HG03432 (cell line): ENCODE data around the gene SPAG16.

Experiments used
- ATAC-seq: cut with Tn5 transposase; IDR thresholded peaks from one replicate; pipeline ENCODE4 v1.9.1; 2021; ENCODE audit warnings: mild to moderate bottlenecking, moderate library complexity; ENCODE audit not compliant: unreplicated experiment

The SPAG16 gene

DNA sequence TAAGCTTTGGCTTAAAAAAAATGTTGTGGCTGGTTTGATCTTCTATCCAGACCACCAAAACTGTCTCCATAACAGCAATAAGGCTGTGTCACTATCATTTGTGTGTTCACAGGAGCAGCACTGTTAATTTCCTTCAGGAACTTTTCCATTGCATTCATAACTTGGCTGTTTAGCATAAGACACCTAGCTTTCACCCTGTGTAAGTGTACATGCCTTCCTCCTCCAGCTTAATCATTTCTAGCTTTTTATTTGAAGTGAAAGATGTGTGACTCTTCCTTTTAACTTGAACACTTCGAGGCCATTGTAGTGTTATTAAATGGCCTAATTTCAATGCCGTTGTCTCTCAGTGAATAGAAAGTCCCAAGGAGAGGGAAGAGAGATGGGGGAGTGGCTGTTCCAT, 773.7 kb downstream of the SPAG16 start:
- ATAC-seq, result no peak

DNA sequence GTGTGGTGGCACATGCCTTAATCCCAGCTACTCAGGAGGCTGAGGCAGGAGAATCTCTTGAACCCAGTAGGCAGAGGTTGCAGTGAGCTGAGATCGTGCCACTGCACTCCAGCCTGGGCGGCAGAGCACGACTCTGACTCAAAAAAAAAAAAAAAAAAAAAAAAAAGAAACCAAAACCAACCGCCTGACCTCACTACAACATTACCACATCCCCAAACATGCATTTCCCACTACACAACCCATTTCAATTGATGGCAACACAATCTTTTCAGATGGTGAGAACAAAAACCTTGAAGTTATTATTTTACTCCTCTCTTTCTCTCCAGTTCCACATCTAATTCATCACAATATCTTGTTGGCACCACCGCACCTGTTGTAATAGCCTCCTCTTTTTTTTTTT, 778.0 kb downstream of the SPAG16 start:
- ATAC-seq, result peak; percentile 70

- ATAC-seq, result no peak
Measured at GRCh38 chr2:214064471-214064870, 780.2 kb downstream of the SPAG16 start.

DNA sequence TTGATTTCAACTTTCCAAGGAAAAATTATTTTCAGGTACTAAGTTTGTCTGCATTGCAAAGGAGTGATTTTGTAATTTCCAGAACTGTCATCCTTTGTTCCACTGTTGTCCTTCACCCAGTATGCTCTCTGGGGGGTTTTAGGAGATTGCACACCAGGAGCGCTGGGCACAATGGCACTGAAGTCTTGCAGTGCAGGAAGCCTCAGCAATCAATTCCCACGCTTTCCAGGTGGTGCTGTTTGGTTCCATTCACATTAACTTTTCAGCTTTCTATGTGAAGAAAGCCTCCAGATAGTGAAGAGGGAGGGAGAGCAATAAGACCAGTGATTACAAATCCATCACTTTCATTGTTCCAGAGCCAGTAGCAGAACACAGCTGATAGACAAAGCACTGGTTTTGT, 782.6 kb downstream of the SPAG16 start:
- ATAC-seq, result no peak

DNA sequence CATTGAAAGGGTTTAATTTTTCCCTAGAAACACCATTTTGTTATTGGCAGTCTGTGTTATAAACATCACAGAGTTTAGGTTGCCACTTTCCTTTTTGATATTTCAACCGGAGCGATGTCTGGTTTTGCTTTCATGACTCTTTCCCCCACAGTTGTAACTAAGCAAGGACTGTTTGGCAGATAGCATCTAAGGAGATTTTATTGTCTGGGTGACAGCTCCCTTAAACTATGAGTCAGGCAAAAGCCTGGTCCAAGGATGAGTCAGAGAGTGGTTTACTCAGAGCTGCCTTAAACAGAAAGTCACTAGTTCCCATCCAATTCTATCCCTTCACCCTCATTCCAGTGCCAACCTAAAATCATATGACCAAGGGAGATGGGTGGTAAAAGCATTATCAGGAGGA, 785.0 kb downstream of the SPAG16 start:
- ATAC-seq, result peak; percentile 92

DNA sequence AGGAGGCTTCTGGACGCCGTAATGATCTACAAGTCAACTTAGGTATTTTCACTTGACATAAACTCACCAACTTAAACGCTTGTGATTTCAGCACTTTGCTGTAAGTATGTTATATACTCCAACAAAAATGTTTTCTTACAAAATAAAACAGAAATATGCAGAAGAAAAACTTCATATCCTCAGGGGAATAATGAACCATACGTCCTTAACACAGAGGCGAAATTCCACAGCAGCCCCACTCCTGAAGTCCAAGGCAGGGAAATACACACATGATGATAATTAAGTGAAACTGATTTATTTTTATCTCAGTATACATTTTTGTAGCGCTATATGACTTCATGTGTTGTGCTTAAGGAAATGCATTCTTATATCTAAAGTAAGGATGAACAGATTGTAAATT, 791.2 kb downstream of the SPAG16 start:
- no peak for ATAC-seq

DNA sequence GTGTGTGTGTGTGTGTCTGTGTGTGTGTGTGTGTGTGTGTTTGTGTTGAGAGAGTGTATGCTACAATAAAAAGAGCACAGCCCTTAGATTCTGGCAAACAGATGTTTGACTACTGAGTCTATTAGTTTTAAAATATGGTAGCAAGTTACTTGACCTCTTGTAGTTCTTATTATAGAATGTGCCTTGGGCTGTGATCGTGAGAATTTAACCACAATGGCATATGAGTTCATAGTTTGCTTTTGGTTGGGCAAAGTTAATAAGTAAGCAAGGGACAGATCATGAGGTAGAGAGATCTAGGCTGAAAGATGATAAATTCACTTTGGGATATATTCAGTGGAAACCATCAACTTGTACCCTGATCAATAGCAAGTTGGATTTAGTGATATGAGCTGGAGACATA, 792.3 kb downstream of the SPAG16 start:
- ATAC-seq, result peak; percentile 76

DNA sequence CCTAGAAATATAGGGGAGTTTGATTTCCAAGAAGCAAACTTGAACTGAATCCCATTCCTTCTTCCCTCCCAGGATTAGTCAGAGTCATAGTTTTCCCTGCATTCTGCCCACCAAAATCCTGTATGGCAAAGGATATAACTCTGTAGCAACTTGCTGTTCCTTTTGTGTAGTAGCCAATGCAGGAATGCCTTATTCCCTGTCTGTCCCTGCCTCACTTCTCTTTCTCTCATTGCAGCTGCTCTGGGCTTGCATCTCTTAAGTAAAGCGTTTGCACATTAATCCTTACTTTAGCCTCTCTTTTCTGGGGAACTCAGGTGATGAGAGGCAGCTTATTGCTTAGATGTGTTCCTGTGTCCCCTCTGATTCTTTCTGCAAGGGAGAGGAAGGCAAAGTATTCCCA, 793.5 kb downstream of the SPAG16 start:
- no peak for ATAC-seq

DNA sequence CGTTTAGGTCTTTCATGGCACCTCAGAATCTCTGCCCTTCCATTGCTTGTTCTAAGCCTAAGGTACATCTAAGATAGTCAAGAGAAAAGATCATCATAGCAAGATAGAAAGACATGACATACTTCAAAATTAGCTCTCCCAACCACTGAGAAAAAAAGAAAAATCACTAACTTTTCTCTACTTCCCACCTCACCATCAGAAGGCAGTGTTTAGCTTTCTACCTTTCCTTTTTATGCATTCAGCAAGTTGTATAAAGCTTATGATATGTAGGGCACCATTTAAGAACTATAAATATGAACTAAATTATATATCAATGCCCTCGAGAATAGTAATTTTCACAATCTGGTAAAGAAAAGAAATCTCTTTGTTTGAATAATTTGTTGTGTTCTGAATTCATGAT, 794.8 kb downstream of the SPAG16 start:
- no peak for ATAC-seq

DNA sequence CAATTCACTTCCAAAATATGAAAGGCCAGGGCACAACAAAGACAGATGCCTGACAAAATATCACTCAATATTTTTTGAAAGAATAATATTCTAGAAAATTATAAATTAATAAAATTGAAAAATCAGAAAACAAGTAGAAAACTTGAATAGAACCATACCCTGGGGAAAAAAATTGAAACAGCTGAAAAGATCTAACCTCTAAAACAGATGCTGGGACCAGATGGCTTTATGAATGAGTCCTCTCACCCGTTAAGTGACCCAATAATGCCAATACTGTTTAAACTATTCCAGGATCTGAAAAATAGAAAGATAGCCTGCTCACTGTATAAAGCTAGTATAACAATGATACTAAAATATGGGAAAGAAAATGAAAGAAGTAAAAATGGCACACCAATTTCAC, 804.3 kb downstream of the SPAG16 start:
- no peak for ATAC-seq

GRCh38 chr2:214096208-214096715, 812.0 kb downstream of the SPAG16 start:
- ATAC-seq, result no peak

GRCh38 chr2:214098811-214099210, 814.5 kb downstream of the SPAG16 start:
- no peak for ATAC-seq

DNA sequence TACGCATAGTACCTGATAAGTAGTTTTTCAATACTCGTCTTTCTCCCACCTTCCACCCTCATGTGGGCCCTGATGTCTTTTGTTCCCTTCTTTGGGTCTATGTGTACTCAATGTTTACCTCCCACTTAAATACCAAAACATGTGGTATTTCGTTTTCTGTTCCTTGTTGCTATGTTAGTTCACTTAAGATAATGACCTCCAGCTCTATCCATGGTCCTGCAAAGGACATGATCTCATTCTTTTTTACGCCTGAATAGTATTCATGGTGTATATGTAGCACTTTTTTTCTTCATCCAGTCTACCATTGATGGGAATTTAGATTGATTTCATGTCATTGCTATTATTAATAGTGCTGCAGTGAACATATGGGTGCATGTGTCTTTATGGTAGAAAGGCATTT, 816.2 kb downstream of the SPAG16 start:
- no peak for ATAC-seq

DNA sequence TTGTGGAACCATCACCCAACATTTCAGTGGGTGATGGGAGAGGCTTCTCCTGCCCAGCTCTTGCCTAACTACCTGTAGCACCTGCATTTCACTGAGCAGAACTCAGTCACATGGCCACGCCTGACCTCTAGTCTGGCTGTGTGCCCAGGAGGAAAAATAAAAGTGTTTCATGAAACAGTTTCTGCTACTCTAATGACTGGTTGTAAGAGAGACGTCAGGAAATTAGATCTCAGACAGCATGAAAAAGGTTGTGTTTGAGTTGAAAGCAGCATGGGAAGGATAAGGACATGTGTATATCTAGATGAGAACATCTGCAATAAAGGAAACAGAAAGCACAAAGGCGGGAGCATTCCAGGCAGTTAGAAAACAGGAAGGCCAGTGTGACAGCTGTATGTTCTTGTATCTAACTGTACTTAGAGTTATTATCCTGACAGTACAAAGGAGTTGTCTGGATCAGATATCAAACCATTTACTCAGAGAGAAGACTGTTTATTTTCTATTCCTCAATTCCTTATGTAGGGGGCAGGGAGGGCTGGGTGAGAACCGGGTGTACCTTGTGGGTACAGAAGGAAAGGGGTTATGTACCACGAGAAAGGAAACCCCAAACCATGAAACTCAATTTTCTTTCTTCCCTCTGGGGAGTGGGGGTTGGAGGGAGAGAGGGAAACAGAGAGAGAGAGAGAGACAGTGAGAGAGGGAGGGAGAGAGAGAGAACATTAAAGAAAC, 819.2 kb downstream of the SPAG16 start:
- ATAC-seq, result no peak

GRCh38 chr2:214104219-214104618, 820.0 kb downstream of the SPAG16 start:
- ATAC-seq, result no peak

DNA sequence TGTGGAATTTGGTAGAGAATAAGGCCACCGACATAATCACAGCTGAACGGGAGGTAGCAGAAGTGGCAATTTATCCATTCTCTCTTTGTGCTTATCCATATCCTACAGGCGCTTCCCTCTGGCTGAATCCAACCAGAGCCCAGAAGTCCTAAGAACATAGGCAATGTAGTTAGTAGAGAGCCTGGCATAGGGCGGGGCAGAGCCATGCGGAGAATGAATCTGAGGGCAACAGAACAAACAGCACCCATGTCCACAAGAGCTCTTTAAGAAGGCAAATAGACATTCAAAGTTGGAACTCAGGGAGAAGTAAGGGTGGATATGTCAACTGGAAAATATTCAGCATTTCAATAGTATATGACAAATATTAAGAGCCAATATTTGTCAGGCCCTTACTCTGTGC, 820.7 kb downstream of the SPAG16 start:
- ATAC-seq, result no peak

DNA sequence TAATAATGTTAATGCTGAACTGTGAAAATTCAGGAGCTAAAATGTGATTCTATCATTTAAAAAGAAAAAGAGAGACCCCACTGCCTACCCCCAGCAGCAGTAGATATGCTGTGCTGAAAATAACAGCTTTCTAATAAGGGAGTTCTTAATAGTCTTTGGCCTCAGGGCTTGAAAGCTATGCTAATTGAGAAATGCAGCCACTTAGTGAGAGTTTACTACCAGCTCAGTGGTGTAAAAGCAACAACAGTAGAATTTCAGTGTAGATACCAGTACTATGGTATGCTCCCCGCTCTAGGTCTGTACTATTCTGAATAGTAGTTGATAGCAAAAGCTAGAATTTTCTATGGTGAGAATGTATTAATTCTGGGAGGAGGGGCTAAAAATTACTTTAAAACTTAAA, 823.5 kb downstream of the SPAG16 start:
- ATAC-seq, result no peak

GRCh38 chr2:214108598-214108997, 824.3 kb downstream of the SPAG16 start:
- ATAC-seq, result no peak

GRCh38 chr2:214117054-214117453, 832.8 kb downstream of the SPAG16 start:
- no peak for ATAC-seq

- ATAC-seq, result no peak
Measured at GRCh38 chr2:214126135-214126534, 841.9 kb downstream of the SPAG16 start.

- ATAC-seq, result no peak
Measured at GRCh38 chr2:214127170-214127569, 842.9 kb downstream of the SPAG16 start.

GRCh38 chr2:214127571-214127970, 843.3 kb downstream of the SPAG16 start:
- ATAC-seq, result no peak

DNA sequence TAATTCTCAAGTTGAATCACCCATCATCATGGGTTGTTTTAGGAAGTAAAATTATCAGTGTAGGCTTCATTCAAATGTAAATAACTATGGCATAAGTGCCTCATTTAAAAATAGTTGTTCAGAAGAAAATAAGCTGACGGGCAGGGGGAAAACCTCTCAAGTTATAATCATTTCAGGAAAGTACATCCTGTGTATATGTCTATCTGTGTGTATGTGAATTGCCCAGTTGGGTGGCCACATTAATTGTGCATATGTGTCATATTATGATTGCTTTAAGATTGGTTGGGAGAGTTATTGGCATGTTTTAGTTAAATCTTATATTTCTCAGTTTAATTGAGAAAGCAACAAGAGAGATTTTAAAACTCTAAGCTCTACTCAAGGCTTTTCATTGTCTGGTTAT, 843.8 kb downstream of the SPAG16 start:
- peak; percentile 51 for ATAC-seq
